ENCODE measurements around the gene HENMT1.
"Not testable (repeated sequence)": the region's sequence is repeated elsewhere in the genome, so short reads cannot be mapped to it uniquely, and the experiment has no call there.

HENMT1 gene

DNA sequence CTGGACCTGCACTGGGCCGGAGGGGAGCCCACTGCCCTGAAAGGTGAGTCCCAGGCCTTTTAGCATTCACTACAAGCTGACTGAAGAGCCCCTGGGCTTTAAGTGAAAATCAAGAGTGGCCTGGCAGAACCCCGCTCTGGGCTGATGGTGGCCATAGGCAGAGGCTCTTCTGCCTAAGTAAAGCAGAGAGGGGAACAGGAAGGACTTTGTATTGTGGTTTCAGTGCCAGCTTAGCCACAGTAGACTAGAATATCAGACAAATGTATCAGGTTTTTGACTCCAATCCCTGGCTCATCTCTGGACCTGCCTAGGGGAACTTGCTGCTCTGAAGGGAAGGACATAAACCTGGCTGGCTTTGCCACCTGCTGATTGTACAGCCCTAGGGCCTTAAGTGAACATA, 10.2 kb upstream of the HENMT1 start:
- DNase-seq (ENCODE audit: low read depth): no peak

DNA sequence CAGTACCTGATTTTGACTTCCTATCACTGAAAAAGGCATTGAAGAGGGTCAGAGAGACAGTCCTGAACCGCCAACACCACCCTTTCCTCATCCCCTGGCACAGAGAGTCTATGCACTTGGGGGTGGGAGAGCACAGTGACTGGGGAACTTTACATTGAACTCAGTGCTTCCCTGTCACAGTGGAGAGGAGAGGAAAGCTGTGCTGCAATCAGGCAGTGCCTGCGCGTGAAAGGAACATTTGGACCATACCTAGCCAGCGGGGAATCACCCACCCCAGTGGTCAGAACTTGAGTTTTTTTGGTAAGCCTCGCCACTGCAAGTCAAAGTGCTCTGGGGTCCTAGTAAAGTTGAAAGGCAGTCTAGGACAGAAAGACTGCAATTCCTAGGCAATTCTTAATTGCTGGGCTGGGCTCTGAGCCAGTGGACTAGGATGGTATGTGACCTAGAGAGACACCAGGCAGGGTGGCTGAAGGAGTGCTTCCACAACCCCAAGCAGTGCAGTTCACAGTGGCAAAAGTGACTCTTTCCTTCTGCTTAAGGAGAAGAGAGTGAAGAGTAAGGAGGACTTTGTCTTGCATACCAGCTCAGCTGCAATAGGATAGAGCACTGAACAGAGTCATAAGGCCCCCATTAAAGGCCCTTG, 9.4 kb upstream of the HENMT1 start:
- no peak for DNase-seq (ENCODE audit: low read depth)

DNA sequence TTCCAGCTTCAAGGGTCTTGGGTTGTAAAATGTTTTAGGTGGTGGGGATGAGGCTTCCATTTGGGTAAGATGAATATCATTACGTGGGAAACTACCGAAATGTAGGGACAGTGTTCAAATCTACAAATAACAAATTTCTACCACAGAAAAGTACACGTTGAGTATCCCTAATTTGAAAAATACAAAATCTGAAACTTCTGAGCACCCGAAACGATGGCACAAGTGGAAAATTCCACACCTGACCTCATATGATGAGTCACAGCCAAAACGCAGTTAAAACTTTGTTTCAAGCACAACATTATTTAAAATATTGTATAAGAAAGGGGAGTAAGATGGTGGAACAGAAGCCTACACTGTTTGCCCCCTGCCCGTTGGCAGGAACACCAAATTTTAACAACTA, 8.8 kb upstream of the HENMT1 start:
- no peak for DNase-seq (ENCODE audit: low read depth)

DNA sequence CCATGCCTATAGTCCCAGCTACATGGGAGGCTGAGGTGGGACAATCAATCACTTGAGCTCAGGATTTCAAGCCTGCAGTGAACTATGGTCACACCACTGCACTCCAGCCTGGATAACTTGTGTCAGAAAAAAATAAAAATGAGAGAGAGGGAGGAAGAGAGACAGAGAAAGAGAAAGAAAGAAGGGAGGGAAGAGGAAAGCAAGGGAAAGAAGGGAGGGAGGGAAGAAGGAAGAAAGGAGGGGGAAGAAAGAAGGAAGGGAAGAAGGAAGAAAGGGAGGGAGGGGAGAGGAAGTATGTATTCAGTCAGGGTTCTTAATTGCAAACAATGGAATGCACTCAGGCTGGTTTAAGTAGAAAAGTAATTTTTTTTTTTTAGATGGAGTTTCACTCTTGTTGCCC, 7.9 kb upstream of the HENMT1 start:
- no peak for DNase-seq (ENCODE audit: low read depth)

DNA sequence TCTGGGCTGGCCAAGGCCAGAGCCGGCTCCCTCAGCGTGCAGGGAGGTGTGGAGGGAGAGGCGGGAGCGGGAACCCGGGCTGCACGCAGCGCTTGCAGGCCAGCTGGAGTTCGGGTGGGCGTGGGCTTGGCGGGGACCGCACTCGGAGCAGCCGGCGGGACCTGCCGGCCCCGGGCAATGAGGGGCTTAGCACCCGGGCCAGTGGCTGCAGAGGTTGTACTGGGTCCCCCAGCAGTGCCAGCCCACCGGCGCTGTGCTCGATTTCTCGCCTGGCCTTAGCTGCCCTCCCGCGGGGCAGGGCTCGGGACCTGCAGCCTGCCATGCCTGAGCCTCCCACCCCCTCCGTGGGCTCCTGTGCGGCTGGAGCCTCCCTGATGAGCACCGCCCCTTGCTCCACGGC, 6.5 kb upstream of the HENMT1 start:
- not testable (repeated sequence) for DNase-seq (ENCODE audit: low read depth)

DNA sequence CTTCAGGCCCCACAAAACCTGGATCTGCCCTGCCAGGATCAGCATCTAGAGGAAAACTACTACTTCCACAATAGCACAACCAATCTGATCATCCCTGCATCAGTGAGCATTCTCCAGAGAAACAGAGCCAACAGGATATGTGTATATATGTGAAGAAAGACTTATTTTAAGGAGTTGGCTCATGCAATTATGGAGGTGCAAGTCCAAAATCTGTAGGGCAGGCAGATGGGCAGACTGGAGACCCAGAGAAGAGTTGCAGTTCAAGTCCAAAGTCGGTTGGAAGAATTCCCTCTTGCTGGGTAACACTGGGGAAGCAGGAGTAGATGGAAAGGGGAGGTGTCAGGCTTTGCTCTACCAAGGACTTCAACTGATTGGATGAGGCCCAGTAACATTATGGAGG, 4.9 kb upstream of the HENMT1 start:
- no peak for DNase-seq (ENCODE audit: low read depth)

DNA sequence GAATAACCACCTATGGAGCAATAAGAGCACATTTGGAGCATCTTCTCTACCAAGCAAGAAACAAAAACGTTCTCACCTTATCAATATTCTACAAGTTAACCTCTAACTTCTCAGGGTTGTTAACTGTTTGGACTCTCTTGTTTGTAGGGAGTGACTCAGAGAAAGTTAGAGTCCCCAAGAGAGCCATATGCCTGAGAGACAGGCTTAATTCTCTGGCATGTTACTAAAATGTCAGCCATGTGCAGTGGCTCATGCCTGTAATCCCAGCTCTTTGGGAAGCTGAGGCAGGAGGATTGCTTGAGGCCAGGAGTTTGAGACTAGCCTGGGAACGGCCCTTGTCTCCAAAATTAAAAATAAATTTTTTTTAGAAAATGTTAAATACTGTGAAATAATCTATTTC, 4.2 kb upstream of the HENMT1 start:
- DNase-seq (ENCODE audit: low read depth): no peak

DNA sequence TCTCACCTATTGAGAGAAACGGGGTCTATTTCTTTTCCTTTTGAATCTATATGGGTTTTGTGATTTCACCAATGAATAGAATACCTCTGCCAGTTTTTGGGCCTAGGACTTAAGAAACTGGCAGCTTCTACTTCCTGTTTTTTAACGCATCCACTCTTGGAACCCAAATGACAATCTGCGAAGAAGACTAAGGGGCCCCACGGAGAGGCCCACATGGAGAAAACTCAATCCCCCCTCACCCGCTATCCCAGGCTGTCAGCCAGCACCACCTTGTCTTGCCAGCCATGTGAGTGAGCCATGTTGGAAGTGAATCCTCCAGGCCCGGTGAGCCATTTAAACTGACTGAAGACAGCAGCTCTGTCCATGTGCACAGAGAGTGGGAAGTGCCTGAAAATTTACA, 3.6 kb upstream of the HENMT1 start:
- no peak for DNase-seq (ENCODE audit: low read depth)

DNA sequence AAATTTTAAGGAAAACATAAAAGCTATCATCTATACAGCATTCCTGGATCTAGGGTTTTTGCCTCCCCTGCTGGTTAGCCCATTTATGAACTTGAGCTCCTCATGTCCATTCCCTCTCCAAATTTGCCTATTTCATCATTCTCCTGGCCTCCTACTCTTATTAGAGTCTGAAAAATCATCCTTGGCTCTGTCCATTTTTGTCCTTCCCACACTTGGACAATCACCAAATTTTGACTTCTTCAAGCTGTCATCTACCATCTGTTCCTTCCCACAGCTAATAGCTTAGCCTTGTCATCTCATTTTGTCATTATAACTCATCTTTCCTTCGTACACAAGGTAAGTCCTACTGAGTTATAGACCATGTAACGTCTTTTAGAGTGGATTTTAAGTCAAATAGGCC, 2.2 kb upstream of the HENMT1 start:
- DNase-seq (ENCODE audit: low read depth): no peak

DNA sequence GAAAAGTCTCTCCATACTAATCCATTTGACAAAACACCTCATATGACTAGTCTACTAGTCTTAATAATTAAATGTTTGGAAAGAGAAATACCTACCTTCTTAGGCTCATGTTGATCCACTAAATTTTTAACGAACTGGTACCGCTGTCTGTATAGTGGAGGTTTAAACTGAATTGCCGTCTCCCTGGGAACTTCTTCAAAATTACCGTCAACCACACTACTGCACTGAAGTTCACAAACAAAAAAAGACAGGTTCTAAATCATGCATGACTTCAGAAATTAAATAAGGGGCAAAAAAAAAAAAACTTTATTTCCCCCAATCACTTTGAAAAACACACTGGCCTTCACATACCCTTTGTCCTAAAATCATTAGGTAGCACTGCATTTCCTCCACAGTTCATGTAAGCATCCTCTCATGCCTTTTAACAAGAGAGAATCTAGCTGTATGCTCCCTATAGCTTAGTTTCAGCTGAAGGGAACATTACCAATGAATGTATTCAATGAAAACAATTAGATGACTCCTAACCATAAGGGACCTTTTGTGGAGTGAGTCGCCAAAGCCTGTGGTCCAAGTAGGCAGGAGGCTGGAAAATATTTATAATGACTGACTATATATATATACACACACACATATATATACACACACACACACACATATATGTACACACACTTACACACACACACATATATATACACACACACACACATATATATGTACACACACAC, 3.4 kb downstream of the HENMT1 start:
- no peak for DNase-seq (ENCODE audit: low read depth)

DNA sequence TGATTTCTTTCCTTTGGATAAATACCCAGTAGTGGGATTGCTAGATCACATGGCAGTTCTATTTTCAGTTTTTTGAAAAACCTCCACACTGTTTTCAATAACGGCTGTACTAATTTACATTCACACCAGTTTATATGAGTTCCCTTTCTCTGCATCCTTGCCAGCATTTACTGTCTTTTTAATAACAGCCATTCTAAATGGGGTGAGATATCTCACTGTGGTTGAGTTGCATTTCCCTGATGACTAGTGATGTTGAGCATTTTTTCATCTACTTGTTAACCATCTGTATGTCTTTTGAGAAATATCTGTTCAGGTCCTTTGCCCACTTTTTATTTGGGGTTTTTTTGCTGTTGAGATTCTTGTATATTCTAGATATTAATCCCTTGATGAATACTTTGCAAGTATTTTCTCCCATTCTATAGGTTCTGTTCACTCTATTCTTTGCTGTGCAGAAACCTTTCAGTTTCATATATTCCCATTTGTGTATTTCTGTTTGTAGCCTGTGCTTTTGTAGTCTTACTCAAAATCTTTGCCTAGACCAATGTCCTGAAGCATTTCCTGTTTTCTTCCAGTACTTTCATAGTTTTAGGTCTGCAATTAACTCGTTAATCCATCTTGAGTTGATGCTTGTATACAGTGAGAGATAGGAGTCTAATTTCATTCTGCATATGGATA, 7.3 kb downstream of the HENMT1 start:
- DNase-seq (ENCODE audit: low read depth): no peak

DNA sequence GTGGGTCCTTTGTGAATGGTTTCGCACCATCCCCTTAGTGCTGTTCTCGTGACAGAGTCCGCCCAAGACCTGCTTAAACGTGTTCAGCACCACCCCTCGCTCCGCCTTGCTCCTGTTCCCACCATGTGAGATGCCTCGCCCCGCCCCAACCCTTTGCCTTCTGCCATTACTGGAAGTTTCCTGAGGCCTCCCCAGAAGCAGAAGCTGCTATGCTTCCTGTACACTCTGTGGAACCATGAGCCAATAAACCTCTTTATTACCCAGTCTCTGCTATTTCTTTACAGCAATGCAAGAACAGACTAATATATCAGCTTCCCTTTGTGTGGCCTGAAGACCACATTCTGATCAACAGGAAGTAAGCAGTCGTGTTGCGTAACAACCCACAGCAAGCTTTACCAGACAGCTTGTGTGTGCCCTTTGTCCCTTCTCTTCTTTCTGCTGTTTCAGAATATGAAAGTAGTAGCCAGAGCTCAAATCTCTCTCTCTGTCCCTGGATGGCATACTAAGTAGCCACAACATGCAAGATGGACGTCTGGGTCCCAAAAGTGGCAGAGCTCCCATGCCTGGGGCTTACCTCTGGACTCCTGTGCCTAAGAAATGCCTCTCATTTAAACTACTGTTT, 14.1 kb downstream of the HENMT1 start:
- peak; percentile 68 for DNase-seq (ENCODE audit: low read depth)

DNA sequence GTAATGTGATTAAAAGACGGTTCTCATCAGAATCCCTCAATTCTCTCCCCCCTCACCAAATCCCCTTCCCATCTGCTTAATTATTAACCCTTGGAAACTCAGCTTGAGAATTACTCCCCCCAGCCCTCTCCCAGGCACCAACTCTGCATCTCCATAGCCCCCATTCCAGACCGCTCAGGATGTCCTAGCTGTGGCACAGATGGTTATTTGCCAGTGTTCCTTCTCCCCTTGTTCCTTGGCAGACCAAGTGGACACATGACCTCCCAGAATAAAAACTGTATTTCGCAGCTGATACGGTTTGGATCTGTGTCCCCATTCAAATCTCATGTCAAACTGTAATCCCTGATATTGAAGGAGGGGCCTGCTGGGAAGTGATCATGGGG, 14.6 kb downstream of the HENMT1 start:
- no peak for DNase-seq (ENCODE audit: low read depth)

DNA sequence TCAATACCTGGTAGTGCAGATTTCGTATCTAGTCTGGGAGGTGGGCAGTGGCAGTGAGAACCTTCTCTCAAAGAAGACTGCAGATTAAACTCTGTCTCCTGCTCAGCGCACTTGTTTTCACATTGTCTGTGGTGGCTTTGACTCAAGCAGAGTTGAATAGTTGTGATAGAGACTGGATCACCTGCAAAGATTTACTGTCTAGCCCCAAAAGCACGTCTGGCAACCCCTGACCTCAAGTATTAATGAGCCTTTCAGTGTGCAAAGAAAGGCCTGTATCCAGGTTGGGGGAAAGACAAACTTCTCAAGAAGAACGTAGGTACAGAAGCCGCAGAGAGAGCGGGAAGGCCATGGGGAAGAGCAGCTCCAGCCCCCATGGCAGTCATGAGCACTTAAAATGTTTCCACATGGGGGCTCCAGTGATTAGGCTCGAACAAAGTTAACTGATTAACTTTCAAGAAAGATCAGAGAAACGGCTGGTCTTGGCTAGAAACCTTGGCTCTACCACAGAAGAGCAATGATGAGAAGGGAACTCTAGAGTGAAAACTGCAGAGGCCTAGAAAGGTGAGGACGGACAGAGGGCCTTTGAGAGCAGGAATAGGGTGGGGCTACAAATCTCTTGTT, 15.2 kb downstream of the HENMT1 start:
- DNase-seq (ENCODE audit: low read depth): no peak

DNA sequence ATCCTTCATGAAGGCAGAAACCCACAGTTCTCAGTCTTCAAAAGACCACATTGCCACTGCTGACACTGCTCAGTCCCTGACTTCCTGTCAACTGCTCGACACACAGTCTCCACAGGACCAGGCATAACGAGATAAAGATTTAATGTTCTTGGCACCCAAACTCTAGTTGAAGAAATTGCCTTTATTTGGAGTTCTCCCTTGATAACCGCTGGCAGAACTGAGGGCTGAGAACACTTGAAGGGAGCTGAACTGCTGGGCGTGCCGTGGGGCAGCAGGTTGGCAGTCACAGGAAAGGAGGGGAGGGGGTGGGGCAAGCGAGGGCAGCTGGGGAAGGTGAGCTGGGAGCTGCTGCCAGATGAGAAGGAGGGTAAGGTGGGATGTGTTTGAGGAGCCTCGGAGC, 15.9 kb downstream of the HENMT1 start:
- no peak for DNase-seq (ENCODE audit: low read depth)

DNA sequence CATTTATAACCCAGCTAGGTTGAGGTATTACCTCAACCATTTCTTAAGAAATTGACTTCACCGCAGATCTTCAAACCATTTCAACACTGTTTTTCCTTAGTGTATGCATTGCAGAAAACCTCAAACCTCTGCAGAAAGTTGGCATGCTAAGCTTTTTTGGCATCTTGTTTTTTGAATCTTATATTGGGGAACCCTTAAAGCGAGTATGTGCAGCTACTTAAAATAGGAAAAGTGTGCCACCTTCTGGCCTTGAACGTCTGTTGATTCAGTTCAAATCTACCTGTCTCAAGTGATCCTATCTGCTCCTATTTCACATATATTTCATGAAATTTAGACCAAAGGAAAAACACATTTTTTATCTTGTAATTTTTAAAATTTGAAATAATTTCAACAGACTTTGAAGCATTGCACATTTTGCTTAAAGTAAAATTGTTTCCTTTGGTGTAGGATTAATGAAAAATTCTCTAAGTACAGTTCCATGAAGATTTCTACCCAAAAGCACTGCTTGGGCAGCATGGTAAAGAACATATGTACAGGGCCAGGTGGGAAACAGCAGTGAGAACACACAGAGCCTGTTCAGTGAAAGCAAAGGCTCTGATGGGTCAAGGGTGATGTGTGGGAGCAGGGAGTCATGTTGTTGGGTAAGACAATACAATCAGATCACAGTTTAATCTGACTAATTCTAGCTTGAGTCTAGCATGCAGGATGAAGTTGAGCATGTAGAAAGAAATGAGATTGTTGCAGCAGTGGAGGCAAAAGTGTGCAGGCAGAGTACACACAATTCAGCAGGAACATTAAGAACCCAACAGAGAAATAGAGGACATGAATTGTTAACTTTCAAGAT, 17.2 kb downstream of the HENMT1 start:
- DNase-seq (ENCODE audit: low read depth): peak; percentile 29

DNA sequence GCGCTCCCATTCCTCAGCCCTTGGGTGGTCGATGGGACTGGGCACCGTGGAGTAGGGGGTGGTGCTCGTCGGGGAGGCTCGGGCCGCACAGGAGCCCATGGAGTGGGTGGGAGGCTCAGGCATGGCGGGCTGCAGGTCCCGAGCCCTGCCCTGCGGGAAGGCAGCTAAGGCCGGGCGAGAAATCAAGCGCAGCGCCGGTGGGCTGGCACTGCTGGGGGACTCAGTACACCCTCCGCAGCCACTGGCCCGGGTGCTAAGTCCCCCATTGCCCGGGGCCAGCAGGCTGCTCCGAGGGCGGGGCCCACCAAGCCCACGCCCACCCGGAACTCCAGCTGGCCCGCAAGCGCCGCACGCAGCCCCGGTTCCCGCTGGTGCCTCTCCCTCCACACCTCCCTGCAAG, 20.0 kb downstream of the HENMT1 start:
- not testable (repeated sequence) for DNase-seq (ENCODE audit: low read depth)

DNA sequence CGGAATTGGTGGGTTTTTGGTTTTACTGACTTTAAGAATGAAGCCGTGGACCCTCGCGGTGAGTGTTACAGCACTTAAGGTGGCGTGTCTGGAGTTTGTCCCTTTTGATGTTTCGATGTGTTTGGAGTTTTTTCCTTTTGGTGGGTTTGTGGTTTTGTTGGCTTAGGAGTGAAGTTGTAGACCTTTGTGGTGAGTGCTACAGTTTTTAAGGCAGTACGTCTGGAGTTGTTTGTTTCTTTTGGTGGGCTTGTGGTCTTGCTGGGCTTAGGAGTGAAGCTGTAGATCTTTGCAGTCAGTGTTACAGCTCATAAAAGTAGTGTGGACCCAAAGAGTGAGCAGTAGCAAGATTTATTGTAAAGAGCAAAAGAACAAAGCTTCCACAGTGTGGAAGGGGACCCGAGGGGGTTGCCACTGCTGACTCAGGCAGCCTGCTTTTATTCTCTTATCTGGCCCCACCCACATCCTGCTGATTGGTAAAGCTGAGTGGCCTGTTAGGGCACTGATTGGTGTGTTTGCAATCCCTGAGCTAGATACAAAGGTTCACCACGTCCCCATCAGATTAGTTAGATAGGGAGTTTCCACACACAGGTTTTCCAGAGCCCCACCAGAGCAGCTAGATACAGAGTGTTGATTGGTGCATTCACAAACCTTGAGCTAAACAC, 20.9 kb downstream of the HENMT1 start:
- no peak for DNase-seq (ENCODE audit: low read depth)

DNA sequence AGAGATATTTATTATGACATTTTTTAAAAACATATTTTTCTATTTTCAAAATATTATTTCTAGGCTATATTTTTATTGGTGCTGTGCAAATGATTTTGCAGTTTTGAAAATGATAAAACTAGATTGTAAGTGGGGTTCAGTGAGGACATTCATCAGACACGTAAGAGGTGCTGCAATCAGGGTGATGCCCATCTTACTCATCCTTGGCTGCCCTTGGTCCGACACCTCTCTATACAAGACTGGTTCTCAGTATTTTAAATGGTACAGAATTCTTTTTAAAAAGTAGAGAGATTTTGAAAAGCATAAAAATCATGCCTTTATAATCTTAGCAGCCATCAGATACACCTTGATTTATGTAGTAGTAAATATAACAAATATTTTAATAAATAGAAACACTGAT, 24.0 kb downstream of the HENMT1 start:
- DNase-seq (ENCODE audit: low read depth): no peak

DNA sequence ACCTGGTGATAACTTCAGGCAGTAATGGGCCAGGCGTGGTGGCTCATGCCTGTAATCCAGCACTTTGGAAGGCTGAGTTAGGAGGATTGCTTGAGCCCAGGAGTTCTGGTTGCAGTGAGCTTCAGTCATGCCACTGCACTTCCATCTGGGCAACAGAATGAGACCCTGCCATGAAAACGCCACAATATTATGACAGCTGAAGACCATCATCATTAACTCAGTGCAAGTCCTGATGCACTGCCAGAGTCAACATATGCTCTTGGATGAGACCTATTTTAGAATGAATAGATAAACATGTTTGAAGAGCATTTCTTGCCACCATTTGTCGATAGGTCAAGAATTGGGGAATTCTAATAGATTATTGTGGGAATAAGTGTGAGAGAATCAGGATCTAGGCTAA, 26.4 kb downstream of the HENMT1 start:
- DNase-seq (ENCODE audit: low read depth): no peak

DNA sequence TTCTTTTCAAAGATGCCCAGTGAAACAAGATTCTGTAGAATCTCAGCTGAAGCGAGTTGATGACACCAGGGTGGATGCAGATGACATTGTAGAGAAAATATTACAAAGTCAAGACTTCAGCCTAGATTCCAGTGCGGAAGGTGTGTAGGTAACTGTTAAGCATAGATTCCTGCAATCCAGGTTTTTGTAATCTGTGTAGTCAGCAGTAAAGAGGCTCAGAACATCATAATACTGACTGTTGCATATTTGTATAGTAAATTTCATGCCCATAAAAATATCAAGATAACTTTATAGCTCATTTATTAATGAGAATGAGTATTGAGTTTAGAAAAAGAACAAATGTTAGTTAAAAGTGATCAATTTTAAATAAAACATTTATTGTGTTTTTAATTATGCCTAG, 32.2 kb downstream of the HENMT1 start:
- DNase-seq (ENCODE audit: low read depth): no peak
